Immature natural killer cell (primary cell): Measurements from ENCODE around the gene UBE2S. TPM values are rescaled to one million over a fixed set of nuclear protein-coding genes. Genes with fewer than 3 reads are reported as not detected.

Experiments
- DNase-seq, 3 donors: peaks; one replicate each; pipeline ENCODE4 v3.0.0; 2022; ENCODE audit warnings: mixed read lengths in 1 of 3
- H3K27ac Mint-ChIP-seq, 6 donors: one replicate each; pipeline ENCODE4 v1.8.0; 2020; ENCODE audit warnings: mixed read lengths in 6 of 6, mild to moderate bottlenecking in 5 of 6, inconsistent platforms in 4 of 6, moderate library complexity in 3 of 6
- H3K27me3 Mint-ChIP-seq, 3 donors: one replicate each; pipeline ENCODE4 v1.8.0; 2020 to 2021; ENCODE audit warnings: low read depth in 3 of 3, mild to moderate bottlenecking in 3 of 3, mixed read lengths in 3 of 3, moderate library complexity in 3 of 3, inconsistent platforms in 1 of 3
- H3K36me3 Mint-ChIP-seq, 3 donors: one replicate each; pipeline ENCODE4 v1.8.0; 2020; ENCODE audit warnings: mixed read lengths in 3 of 3, inconsistent platforms in 2 of 3, mild to moderate bottlenecking in 2 of 3
- H3K4me1 Mint-ChIP-seq, 2 donors: one replicate each; pipeline ENCODE4 v1.8.0; 2020; ENCODE audit warnings: inconsistent platforms in 2 of 2, mild to moderate bottlenecking in 2 of 2, mixed read lengths in 2 of 2, moderate library complexity in 1 of 2
- H3K4me3 Mint-ChIP-seq, 5 donors: one replicate each; pipeline ENCODE4 v1.8.0; 2020; ENCODE audit warnings: mild to moderate bottlenecking in 5 of 5, mixed read lengths in 5 of 5, inconsistent platforms in 3 of 5, moderate library complexity in 3 of 5
- H3K9me3 Mint-ChIP-seq, 6 donors: one replicate each; pipeline ENCODE4 v1.8.0; 2020; ENCODE audit warnings: mild to moderate bottlenecking in 6 of 6, mixed read lengths in 6 of 6, inconsistent platforms in 4 of 6, moderate library complexity in 3 of 6
- polyA plus RNA-seq, 3 donors: library from polyadenylated mRNA; unstranded; fragments of 300-500 nt; fragmentation: Illumina TruSeq; gene quantifications; one replicate each; pipeline ENCODE4 v1.2.3, GENCODE V29; 2021

The UBE2S gene
- polyA plus RNA-seq, 3 donors from 2014 or later, result 40.2 to 72.1 (median 47.0) TPM

GRCh38 chr19:55444646-55445045, 37.1 kb upstream of the UBE2S start:
- peak overlapping the region in 1 of 5 donors; percentile 38 for H3K4me3 Mint-ChIP-seq
- H3K36me3 Mint-ChIP-seq, result peaks cover 0 to 4% (median 3%) of the 10 kb centered on the region in 3 donors
- no peak overlapping the region for H3K27ac Mint-ChIP-seq
- peaks cover 16 to 18% of the 10 kb centered on the region in 2 donors for H3K4me1 Mint-ChIP-seq
- H3K9me3 Mint-ChIP-seq, result peaks cover 0 to 2% (median 0%) of the 10 kb centered on the region in 6 donors
- no peak for DNase-seq
- peaks cover 20 to 40% (median 33%) of the 10 kb centered on the region in 3 donors for H3K27me3 Mint-ChIP-seq

- H3K4me3 Mint-ChIP-seq, result no peak overlapping the region
- peak overlapping the region in 1 of 6 donors; percentile 69 for H3K27ac Mint-ChIP-seq
- peaks cover 0 to 4% (median 3%) of the 10 kb centered on the region in 3 donors for H3K36me3 Mint-ChIP-seq
- no peak for DNase-seq
- H3K27me3 Mint-ChIP-seq, result peaks cover 22 to 46% (median 33%) of the 10 kb centered on the region in 3 donors
- H3K9me3 Mint-ChIP-seq, result peaks cover 0 to 2% (median 0%) of the 10 kb centered on the region in 6 donors
- H3K4me1 Mint-ChIP-seq, result peaks cover 16 to 18% of the 10 kb centered on the region in 2 donors
Measured at GRCh38 chr19:55443824-55444480, 36.4 kb upstream of the UBE2S start.

GRCh38 chr19:55443045-55443823, 35.6 kb upstream of the UBE2S start, which contains the start of gene SHISA7:
SHISA7 (minus strand) TSS chr19:55443300; CDS start chr19:55442863, 437 bp downstream.
- no peak within 1 kb of the TSS for H3K4me3 Mint-ChIP-seq
- peaks cover 0 to 4% (median 3%) of the 10 kb centered on the region in 3 donors for H3K36me3 Mint-ChIP-seq
- H3K9me3 Mint-ChIP-seq, result peaks cover 0 to 2% (median 0%) of the 10 kb centered on the region in 6 donors
- DNase-seq, result no peak
- H3K27ac Mint-ChIP-seq, result no peak within 1 kb of the TSS
- peaks cover 16 to 18% of the 10 kb centered on the region in 2 donors for H3K4me1 Mint-ChIP-seq
- peaks cover 22 to 51% (median 33%) of the 10 kb centered on the region in 3 donors for H3K27me3 Mint-ChIP-seq

GRCh38 chr19:55442372-55442961, 34.9 kb upstream of the UBE2S start:
- no peak overlapping the region for H3K4me3 Mint-ChIP-seq

DNA sequence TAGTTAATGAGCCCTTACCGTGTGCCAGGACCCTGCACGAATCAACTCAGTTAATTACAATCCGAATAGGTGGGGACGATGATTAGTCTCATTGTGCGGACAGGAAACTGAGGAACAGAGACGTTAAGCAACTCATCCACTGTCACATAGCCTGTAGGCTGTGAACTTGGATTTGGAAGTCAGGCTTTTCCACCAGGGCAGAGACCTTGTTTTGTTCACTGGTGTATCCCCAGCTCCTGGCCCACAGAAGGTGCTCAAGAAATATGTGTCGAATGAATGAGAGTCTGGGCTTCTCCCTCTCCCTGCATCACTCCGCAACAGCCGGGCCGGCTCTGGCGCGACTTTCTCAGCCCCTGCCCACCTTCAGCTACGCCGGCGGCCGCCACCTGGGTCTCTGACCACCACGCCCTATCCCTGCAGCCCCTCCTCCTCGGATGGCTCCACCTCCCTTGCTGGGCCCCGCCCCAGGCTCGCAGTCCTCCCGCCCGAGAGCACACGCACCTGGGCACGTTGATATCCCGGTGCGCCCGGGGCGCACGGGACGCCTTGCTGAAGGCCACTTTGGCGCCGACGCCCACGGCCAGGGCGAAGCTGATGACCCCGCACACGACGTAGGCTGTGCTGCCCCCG, 34.2 kb upstream of the UBE2S start:
- H3K4me1 Mint-ChIP-seq, result peaks cover 16 to 18% of the 10 kb centered on the region in 2 donors
- peak overlapping the region in 1 of 6 donors; percentile 25 for H3K27ac Mint-ChIP-seq
- H3K27me3 Mint-ChIP-seq, result peaks cover 26 to 55% (median 33%) of the 10 kb centered on the region in 3 donors
- peaks cover 0 to 2% (median 0%) of the 10 kb centered on the region in 6 donors for H3K9me3 Mint-ChIP-seq
- peaks cover 0 to 4% (median 3%) of the 10 kb centered on the region in 3 donors for H3K36me3 Mint-ChIP-seq
- no peak for DNase-seq
- peak overlapping the region; percentile 5 to 54 (median 29) for H3K4me3 Mint-ChIP-seq

More at GRCh38 chr19:55442372-55442961, 34.9 kb upstream of the UBE2S start:
- Mint-ChIP-seq H3K9me3 (peaks cover 0 to 2% (median 0%) of the 10 kb centered on the region in 6 donors), H3K4me1 (peaks cover 16 to 18% of the 10 kb centered on the region in 2 donors), H3K27me3 (peaks cover 22 to 51% (median 33%) of the 10 kb centered on the region in 3 donors), H3K36me3 (peaks cover 0 to 4% (median 3%) of the 10 kb centered on the region in 3 donors), H3K27ac (no peak overlapping the region)
- DNase-seq, result no peak

DNA sequence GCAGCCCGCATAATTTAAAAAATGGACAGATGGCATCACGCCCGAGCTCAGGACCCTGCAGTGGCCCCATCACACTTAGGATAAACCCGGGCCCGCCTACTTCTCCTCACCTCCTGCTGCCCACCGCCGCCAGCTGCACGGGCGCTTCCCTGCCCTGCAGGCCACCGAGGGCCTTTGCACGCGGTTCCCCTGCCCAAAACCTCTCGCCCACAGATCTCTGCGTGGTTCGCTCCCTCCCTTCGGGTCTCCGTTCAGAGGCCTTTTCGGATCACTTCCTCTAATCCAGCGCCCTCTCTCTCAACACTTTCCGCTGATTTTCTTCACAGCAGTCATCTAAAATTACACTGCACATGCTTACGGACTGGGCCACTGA, 33.7 kb upstream of the UBE2S start:
- H3K4me1 Mint-ChIP-seq, result peaks cover 16 to 18% of the 10 kb centered on the region in 2 donors
- peak overlapping the region; percentile 16 to 66 (median 51) for H3K4me3 Mint-ChIP-seq
- no peak for DNase-seq
- peaks cover 29 to 55% (median 33%) of the 10 kb centered on the region in 3 donors for H3K27me3 Mint-ChIP-seq
- H3K36me3 Mint-ChIP-seq, result peaks cover 0 to 4% (median 3%) of the 10 kb centered on the region in 3 donors
- H3K27ac Mint-ChIP-seq, result peak overlapping the region in 2 of 6 donors; percentile 25 to 33
- peaks cover 0 to 2% (median 0%) of the 10 kb centered on the region in 6 donors for H3K9me3 Mint-ChIP-seq

GRCh38 chr19:55440411-55441105, 33.0 kb upstream of the UBE2S start:
- DNase-seq, result peak in 1 of 3 donors; percentile 17
- peaks cover 29 to 52% (median 33%) of the 10 kb centered on the region in 3 donors for H3K27me3 Mint-ChIP-seq
- peaks cover 0 to 2% (median 0%) of the 10 kb centered on the region in 6 donors for H3K9me3 Mint-ChIP-seq
- H3K4me1 Mint-ChIP-seq, result peaks cover 16 to 18% of the 10 kb centered on the region in 2 donors
- peak overlapping the region in 1 of 6 donors; percentile 28 for H3K27ac Mint-ChIP-seq
- H3K4me3 Mint-ChIP-seq, result peak overlapping the region; percentile 15 to 66 (median 51)
- H3K36me3 Mint-ChIP-seq, result peaks cover 0 to 4% (median 3%) of the 10 kb centered on the region in 3 donors

DNA sequence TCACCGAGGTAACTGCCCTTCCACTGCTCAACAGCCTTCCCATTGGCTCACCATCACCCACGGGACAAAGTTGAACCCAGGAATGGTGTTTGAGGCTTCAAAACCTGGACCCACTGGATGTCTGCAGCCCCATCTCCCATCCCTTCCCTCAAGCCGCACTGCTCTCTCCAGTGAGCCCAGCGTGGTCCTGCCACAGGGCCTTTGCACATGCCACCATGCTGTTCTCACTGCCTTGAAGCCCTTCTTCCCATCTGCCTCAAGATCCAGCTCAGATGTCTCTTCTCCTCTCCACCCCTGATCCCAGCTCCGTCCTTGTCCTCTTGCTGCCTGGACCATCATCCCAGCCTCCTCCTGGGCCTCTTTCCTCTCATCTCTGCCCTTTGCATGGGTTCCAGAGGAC, 31.5 kb upstream of the UBE2S start:
- Mint-ChIP-seq H3K36me3 (peaks cover 0 to 4% (median 0%) of the 10 kb centered on the region in 3 donors), H3K9me3 (no peaks in the 10 kb centered on the region), H3K27me3 (peaks cover 25 to 46% (median 27%) of the 10 kb centered on the region in 3 donors), H3K4me3 (peak overlapping the region in 1 of 5 donors; percentile 12), H3K4me1 (peaks cover 16 to 18% of the 10 kb centered on the region in 2 donors), H3K27ac (no peak overlapping the region)
- DNase-seq, result no peak

GRCh38 chr19:55437410-55437809, 29.8 kb upstream of the UBE2S start:
- H3K4me3 Mint-ChIP-seq, result no peak overlapping the region
- peaks cover 15 to 18% of the 10 kb centered on the region in 2 donors for H3K4me1 Mint-ChIP-seq
- DNase-seq, result no peak
- peaks cover 0 to 4% (median 0%) of the 10 kb centered on the region in 3 donors for H3K36me3 Mint-ChIP-seq
- peaks cover 20 to 35% (median 21%) of the 10 kb centered on the region in 3 donors for H3K27me3 Mint-ChIP-seq
- H3K9me3 Mint-ChIP-seq, result no peaks in the 10 kb centered on the region
- no peak overlapping the region for H3K27ac Mint-ChIP-seq

DNA sequence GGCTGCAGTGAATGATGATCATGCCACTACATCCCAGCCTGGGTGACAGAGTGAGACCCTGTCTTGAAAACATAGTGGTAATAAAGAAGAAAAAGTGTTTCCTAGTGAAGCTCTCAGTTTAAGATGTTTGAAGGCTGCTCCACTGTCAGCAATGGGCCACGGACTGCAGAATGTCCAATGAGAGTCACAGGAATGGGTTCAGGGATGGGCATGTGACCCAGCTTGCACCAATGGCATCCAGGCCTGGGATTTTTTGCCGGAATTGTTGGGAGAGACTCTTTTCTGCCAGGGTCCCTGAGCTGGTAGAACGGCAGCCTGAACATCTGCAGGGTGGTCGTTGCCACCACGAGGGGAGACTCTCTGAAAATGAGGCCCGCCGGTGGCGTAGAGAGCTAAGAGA, 29.3 kb upstream of the UBE2S start:
- Mint-ChIP-seq H3K4me3 (no peak overlapping the region), H3K27me3 (peaks cover 21 to 35% (median 24%) of the 10 kb centered on the region in 3 donors), H3K27ac (no peak overlapping the region), H3K4me1 (peaks cover 15 to 18% of the 10 kb centered on the region in 2 donors), H3K9me3 (no peaks in the 10 kb centered on the region), H3K36me3 (peaks cover 0 to 4% (median 0%) of the 10 kb centered on the region in 3 donors)
- DNase-seq, result no peak

DNA sequence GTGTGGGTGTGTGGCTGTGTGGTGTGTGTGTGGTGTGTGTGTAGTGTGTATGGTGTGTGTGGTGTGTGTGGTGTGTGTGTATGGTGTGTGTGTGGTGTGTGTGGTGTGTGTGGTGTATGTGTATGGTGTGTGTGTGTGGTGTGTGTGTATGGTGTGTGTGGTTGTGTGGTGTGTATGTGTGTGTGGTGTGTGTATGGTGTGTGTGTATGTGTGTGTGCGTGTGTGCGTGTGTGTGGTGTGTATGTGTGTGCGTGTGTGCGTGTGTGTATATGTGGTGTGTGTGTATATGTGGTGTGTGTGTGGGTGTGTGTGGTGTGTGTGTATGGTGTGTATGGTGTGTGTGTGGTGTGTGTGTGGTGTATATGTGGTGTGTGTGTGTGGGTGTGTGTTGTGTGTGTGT, 27.4 kb upstream of the UBE2S start:
- no peaks in the 10 kb centered on the region for H3K36me3 Mint-ChIP-seq
- peaks cover 0 to 2% (median 0%) of the 10 kb centered on the region in 6 donors for H3K9me3 Mint-ChIP-seq
- H3K4me3 Mint-ChIP-seq, result no peak overlapping the region
- H3K27ac Mint-ChIP-seq, result no peak overlapping the region
- peaks cover 12 to 25% (median 24%) of the 10 kb centered on the region in 3 donors for H3K27me3 Mint-ChIP-seq
- H3K4me1 Mint-ChIP-seq, result peaks cover 2 to 3% of the 10 kb centered on the region in 2 donors
- DNase-seq, result no peak

DNA sequence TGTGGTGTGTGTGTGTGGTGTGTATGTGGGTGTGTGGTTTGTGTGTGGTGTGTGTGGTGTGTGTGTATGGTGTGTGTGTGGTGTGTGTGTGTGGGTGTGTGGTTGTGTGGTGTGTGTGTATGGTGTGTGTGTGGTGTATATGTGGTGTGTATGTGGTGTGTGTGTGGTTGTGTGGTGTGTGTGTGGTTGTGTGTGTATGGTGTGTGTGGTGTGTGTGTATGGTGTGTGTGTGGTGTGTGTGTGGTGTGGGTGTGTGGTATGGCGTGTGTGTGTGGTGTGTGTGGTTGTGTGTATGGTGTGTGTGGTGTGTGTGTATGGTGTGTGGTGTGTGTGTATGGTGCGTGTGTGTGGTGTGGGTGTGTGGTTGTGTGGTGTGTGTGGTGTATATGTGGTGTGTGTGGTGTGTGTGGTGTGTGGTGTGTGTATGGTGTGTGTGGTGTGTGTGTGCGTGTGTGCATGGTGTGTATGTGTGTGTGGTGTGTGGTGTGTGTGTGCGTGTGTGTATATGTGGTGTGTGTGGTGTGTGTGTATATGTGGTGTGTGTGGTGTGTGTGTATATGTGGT, 26.9 kb upstream of the UBE2S start:
- Mint-ChIP-seq H3K9me3 (peaks cover 0 to 2% (median 0%) of the 10 kb centered on the region in 6 donors), H3K27ac (no peak overlapping the region), H3K27me3 (peaks cover 7 to 25% (median 24%) of the 10 kb centered on the region in 3 donors), H3K4me3 (no peak overlapping the region), H3K4me1 (no peaks in the 10 kb centered on the region), H3K36me3 (no peaks in the 10 kb centered on the region)
- DNase-seq, result no peak
